Measurements from ENCODE around the gene RSPH10B.
"Not testable (repeated sequence)": the region's sequence is repeated elsewhere in the genome, so short reads cannot be mapped to it uniquely, and the experiment has no call there.

The RSPH10B gene

DNA sequence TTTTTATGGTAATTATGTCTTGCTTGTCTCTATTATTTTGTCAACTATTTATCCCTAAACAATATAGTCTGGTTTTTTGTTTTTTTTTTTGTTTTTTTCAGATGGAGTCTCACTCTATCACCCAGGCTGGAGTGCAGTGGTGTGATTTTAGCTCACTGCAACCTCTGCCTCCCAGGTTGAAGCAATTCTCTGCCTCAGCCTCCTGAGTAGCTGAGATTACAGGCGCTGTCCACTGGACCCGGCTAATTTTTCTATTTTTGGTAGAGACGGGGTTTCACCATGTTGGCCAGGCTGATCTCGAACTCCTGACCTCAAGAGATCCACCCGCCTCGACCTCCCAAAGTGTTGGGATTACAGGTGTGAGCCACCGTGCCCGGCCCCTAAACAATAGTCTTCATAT is 39.9 kb upstream of the RSPH10B start:
- Histone ChIP-seq H3K56ac (ENCODE audit: low read length) (peak overlapping the region; percentile 67), H3K4me2 (ENCODE audit: low read length) (peak overlapping the region; percentile 42), H3K79me2 (ENCODE audit: control insufficient read depth, insufficient read depth, low read length) (peaks cover 31% of the 10 kb centered on the region), H3K9ac (ENCODE audit: low read length) (peak overlapping the region; percentile 71)
- not testable (repeated sequence) for H3K79me1 ChIP-seq (ENCODE audit: low read length); H3K4ac ChIP-seq (ENCODE audit: low read depth, low read length); H3K23ac ChIP-seq (ENCODE audit: low read length); H3K27me3 ChIP-seq (ENCODE audit: insufficient read depth, low read length, poor library complexity); H3K4me3 ChIP-seq (ENCODE audit: low read length); H3K4me1 ChIP-seq (ENCODE audit: control insufficient read depth, low read depth, low read length); H4K5ac ChIP-seq (ENCODE audit: low read length); H3K27ac ChIP-seq (ENCODE audit: low read depth, low read length); H3K36me3 ChIP-seq (ENCODE audit: control insufficient read depth, insufficient read depth, low read length); H3K18ac ChIP-seq (ENCODE audit: low read length); H2BK120ac ChIP-seq (ENCODE audit: low read depth, low read length); H2BK5ac ChIP-seq (ENCODE audit: low read length); H2BK15ac ChIP-seq (replicated peaks; ENCODE audit: low read depth); H2AK5ac ChIP-seq (ENCODE audit: low read length); DNase-seq; H4K8ac ChIP-seq (ENCODE audit: low read depth, low read length)
- WGBS (ENCODE audit: extremely low coverage, insufficient coverage, low lambda C conversion rate) = no CpG with 5 or more reads among the region's 8 CpGs

DNA sequence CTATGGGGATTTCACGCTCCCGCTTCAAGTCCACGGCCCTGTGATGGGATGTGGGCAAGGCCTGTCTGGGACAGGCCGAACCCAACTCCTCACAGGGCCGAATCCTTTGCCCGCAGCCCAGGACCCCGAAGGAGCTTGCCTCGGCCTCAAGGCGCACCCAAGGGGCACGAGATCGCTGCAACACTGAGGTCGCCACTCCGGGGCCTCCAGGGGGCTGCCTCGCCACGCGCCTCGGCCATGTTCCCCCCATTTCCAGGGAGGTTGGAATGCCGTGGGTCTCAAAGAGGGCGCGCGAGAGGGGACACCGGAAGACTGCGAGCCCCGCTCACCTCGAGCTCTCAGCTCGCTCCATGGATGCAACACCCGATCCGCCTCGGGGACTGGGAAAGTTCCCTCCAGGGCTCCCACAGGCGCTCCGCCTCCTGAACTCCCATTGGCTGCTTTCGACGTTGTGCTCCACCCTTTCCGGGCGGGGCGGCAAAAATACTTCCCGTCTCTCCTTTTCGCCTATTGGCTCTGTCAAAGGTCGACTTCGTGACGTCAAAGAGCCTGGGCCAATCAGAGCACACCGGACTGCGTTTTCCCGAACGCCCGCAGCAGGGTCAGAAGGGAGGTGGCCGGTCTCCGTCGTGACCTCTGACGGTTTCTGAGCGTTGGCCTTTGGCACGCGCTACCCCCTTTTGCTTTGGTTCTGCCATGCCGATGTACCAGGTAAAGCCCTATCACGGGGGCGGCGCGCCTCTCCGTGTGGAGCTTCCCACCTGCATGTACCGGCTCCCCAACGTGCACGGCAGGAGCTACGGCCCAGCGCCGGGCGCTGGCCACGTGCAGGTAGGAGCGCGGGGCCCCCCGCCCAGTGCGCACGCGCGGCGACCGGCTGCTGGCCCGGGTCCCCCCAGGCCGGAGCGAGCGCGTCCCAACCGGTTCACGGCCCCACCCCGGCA is 38.5 kb upstream of the RSPH10B start, which contains the start of the genes AIMP2 and PMS2:
AIMP2 (plus strand) TSS at position 605 of the 944 bp plus-strand sequence; CDS start at position 697, 92 bp downstream.
PMS2 (minus strand) TSS at position 382 of the 944 bp plus-strand sequence; CDS start at position 352, 30 bp downstream.
- Histone ChIP-seq H4K5ac (ENCODE audit: low read length) (no peak within 1 kb of the TSS), H3K27ac (ENCODE audit: low read depth, low read length) (peak within 1 kb of the TSS; percentile 81), H3K4ac (ENCODE audit: low read depth, low read length) (no peak within 1 kb of the TSS), H3K36me3 (ENCODE audit: control insufficient read depth, insufficient read depth, low read length) (peaks cover 2% of the 10 kb centered on the region), H3K9ac (ENCODE audit: low read length) (peak within 1 kb of the TSS; percentile 96), H3K23ac (ENCODE audit: low read length) (peak within 1 kb of the TSS; percentile 89), H2BK15ac (replicated peaks; ENCODE audit: low read depth) (no peak within 1 kb of the TSS), H4K8ac (ENCODE audit: low read depth, low read length) (peak within 1 kb of the TSS; percentile 88), H3K4me1 (ENCODE audit: control insufficient read depth, low read depth, low read length) (no peaks in the 10 kb centered on the region), H3K4me2 (ENCODE audit: low read length) (peak within 1 kb of the TSS; percentile 66), H2AK5ac (ENCODE audit: low read length) (no peak within 1 kb of the TSS), H3K4me3 (ENCODE audit: low read length) (peak within 1 kb of the TSS; percentile 89), H2BK5ac (ENCODE audit: low read length) (peak within 1 kb of the TSS; percentile 87), H3K79me2 (ENCODE audit: control insufficient read depth, insufficient read depth, low read length) (peaks cover 31% of the 10 kb centered on the region), H3K18ac (ENCODE audit: low read length) (peak within 1 kb of the TSS; percentile 60), H3K27me3 (ENCODE audit: insufficient read depth, low read length, poor library complexity) (no peaks in the 10 kb centered on the region), H3K79me1 (ENCODE audit: low read length) (peaks cover 2% of the 10 kb centered on the region), H3K56ac (ENCODE audit: low read length) (peak within 1 kb of the TSS; percentile 100), H2BK120ac (ENCODE audit: low read depth, low read length) (peak within 1 kb of the TSS; percentile 73)
- WGBS (ENCODE audit: extremely low coverage, insufficient coverage, low lambda C conversion rate) = no CpG with 5 or more reads among the region's 84 CpGs
- DNase-seq = peak; percentile 100

DNA sequence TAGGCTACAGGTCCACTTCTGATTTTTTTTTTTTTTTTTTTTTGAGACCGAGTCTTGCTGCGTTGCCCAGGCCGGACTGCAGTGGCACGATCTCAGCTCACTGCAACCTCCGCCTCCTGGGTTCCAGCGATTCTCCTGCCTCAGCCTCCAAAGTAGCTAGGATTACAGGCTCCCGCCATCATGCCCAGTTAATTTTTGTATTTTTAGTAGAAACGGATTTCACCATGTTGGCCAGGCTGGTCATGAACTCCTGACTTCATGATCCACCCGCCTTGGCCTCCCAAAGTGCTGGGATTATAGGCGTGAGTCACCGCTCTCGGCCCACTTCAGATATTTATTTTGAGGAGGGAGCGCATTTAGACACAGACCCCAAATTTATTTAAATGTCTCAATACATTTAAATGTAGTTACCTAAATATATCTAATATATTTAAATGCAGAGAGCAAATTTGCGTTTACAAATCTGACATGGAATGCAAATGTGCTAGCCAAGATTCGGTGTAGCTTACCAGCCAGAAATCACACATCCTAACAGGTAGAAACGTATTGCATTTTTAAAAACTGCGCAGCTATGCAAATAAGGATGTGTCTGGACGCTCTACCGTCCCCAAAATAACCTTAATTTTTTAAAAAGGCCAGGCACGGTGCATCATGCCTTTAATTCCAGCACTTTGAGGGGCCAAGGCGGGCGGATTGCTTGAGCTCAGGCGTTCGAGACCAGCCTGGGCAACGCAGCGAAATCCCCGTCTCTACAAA is 37.5 kb upstream of the RSPH10B start:
- not testable (repeated sequence) for H2BK5ac ChIP-seq (ENCODE audit: low read length); H2AK5ac ChIP-seq (ENCODE audit: low read length); H3K79me1 ChIP-seq (ENCODE audit: low read length); H4K5ac ChIP-seq (ENCODE audit: low read length); H3K36me3 ChIP-seq (ENCODE audit: control insufficient read depth, insufficient read depth, low read length); H3K4me1 ChIP-seq (ENCODE audit: control insufficient read depth, low read depth, low read length); H3K27ac ChIP-seq (ENCODE audit: low read depth, low read length); H3K4ac ChIP-seq (ENCODE audit: low read depth, low read length); H3K23ac ChIP-seq (ENCODE audit: low read length); H3K27me3 ChIP-seq (ENCODE audit: insufficient read depth, low read length, poor library complexity); H2BK15ac ChIP-seq (replicated peaks; ENCODE audit: low read depth); DNase-seq
- H2BK120ac ChIP-seq (ENCODE audit: low read depth, low read length) = peak overlapping the region; percentile 73
- peak overlapping the region; percentile 39 for H4K8ac ChIP-seq (ENCODE audit: low read depth, low read length)
- WGBS (ENCODE audit: extremely low coverage, insufficient coverage, low lambda C conversion rate) = no CpG with 5 or more reads among the region's 27 CpGs
- H3K56ac ChIP-seq (ENCODE audit: low read length) = peak overlapping the region; percentile 78
- peak overlapping the region; percentile 29 for H3K4me3 ChIP-seq (ENCODE audit: low read length)
- H3K4me2 ChIP-seq (ENCODE audit: low read length) = peak overlapping the region; percentile 37
- peaks cover 25% of the 10 kb centered on the region for H3K79me2 ChIP-seq (ENCODE audit: control insufficient read depth, insufficient read depth, low read length)
- H3K9ac ChIP-seq (ENCODE audit: low read length) = peak overlapping the region; percentile 81
- peak overlapping the region; percentile 60 for H3K18ac ChIP-seq (ENCODE audit: low read length)

DNA sequence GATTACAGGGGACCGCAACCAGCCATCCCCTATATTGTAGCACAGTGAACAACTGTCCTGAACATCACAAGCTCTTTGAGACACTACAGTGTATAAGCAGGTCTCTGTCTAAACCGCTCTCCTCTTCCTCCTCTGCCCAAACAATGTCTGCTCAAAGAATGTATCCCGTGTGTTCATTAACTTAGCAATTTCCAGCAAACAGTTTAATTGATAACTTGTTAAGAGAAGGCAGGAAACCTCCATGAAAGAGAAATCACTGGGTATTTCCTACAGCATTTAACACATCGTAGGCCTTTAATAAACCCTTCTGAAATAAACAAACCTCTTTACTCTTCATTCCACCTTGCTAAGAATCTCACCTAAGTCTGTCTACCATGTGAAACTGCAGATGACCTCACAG is 36.9 kb upstream of the RSPH10B start:
- no peak overlapping the region for H3K27ac ChIP-seq (ENCODE audit: low read depth, low read length)
- DNase-seq = no peak
- H3K56ac ChIP-seq (ENCODE audit: low read length) = no peak overlapping the region
- H3K4ac ChIP-seq (ENCODE audit: low read depth, low read length) = no peak overlapping the region
- peaks cover 20% of the 10 kb centered on the region for H3K79me2 ChIP-seq (ENCODE audit: control insufficient read depth, insufficient read depth, low read length)
- no peak overlapping the region for H2BK120ac ChIP-seq (ENCODE audit: low read depth, low read length)
- no peaks in the 10 kb centered on the region for H3K4me1 ChIP-seq (ENCODE audit: control insufficient read depth, low read depth, low read length)
- H3K27me3 ChIP-seq (ENCODE audit: insufficient read depth, low read length, poor library complexity) = no peaks in the 10 kb centered on the region
- no peak overlapping the region for H3K4me3 ChIP-seq (ENCODE audit: low read length)
- H3K23ac ChIP-seq (ENCODE audit: low read length) = no peak overlapping the region
- H4K8ac ChIP-seq (ENCODE audit: low read depth, low read length) = no peak overlapping the region
- H2BK5ac ChIP-seq (ENCODE audit: low read length) = no peak overlapping the region
- H2BK15ac ChIP-seq (replicated peaks; ENCODE audit: low read depth) = no peak overlapping the region
- no peak overlapping the region for H2AK5ac ChIP-seq (ENCODE audit: low read length)
- no CpG with 5 or more reads among the region's 4 CpGs for WGBS (ENCODE audit: extremely low coverage, insufficient coverage, low lambda C conversion rate)
- no peak overlapping the region for H4K5ac ChIP-seq (ENCODE audit: low read length)
- H3K36me3 ChIP-seq (ENCODE audit: control insufficient read depth, insufficient read depth, low read length) = no peaks in the 10 kb centered on the region
- H3K79me1 ChIP-seq (ENCODE audit: low read length) = no peaks in the 10 kb centered on the region
- H3K9ac ChIP-seq (ENCODE audit: low read length) = no peak overlapping the region
- no peak overlapping the region for H3K4me2 ChIP-seq (ENCODE audit: low read length)
- H3K18ac ChIP-seq (ENCODE audit: low read length) = no peak overlapping the region

DNA sequence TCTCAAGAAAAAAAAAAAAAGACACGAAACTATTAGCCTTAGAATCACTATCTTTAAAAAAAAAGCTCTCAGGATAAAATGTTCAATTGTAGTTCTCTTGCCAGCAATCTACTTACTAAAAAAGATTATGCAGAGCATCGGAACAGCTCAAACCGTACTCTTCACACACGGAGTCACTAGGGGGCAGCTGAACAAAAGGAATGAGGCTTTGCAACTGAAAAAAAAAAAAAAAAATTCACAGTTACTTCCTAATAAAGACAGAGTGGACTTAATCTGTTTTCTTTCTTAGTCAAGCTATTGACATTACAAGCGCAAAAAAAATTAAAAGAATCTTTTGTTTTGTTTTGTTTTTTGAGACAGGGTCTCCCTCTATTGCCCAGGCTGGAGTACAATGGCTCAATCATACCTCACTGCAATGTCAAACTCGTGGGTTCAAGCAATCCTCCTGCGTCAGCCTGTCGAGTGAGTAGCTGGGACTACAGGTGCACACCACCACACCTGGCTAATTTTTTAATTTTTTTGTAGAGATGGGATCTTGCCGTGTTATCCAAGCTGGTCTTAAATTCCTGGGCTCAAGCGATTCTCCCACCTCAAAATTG is 26.8 kb upstream of the RSPH10B start:
- H4K5ac ChIP-seq (ENCODE audit: low read length) = no peak overlapping the region
- H3K4me1 ChIP-seq (ENCODE audit: control insufficient read depth, low read depth, low read length) = no peaks in the 10 kb centered on the region
- peak; percentile 53 for DNase-seq
- no peaks in the 10 kb centered on the region for H3K27me3 ChIP-seq (ENCODE audit: insufficient read depth, low read length, poor library complexity)
- no peak overlapping the region for H3K9ac ChIP-seq (ENCODE audit: low read length)
- no peak overlapping the region for H4K8ac ChIP-seq (ENCODE audit: low read depth, low read length)
- H3K4me3 ChIP-seq (ENCODE audit: low read length) = no peak overlapping the region
- no peak overlapping the region for H2BK15ac ChIP-seq (replicated peaks; ENCODE audit: low read depth)
- H3K79me1 ChIP-seq (ENCODE audit: low read length) = no peaks in the 10 kb centered on the region
- no peak overlapping the region for H3K23ac ChIP-seq (ENCODE audit: low read length)
- H3K27ac ChIP-seq (ENCODE audit: low read depth, low read length) = no peak overlapping the region
- H3K4me2 ChIP-seq (ENCODE audit: low read length) = no peak overlapping the region
- H3K56ac ChIP-seq (ENCODE audit: low read length) = no peak overlapping the region
- no peak overlapping the region for H2AK5ac ChIP-seq (ENCODE audit: low read length)
- H2BK5ac ChIP-seq (ENCODE audit: low read length) = no peak overlapping the region
- H3K79me2 ChIP-seq (ENCODE audit: control insufficient read depth, insufficient read depth, low read length) = no peaks in the 10 kb centered on the region
- H3K18ac ChIP-seq (ENCODE audit: low read length) = no peak overlapping the region
- no peak overlapping the region for H3K4ac ChIP-seq (ENCODE audit: low read depth, low read length)
- no peak overlapping the region for H2BK120ac ChIP-seq (ENCODE audit: low read depth, low read length)
- no CpG with 5 or more reads among the region's 10 CpGs for WGBS (ENCODE audit: extremely low coverage, insufficient coverage, low lambda C conversion rate)
- H3K36me3 ChIP-seq (ENCODE audit: control insufficient read depth, insufficient read depth, low read length) = no peaks in the 10 kb centered on the region

Measured in mesendoderm (in vitro differentiated cells).